Ammon's horn (tissue), 1 donor: Measurements from ENCODE around the gene FSTL3.
"Not testable (repeated sequence)": the region's sequence is repeated elsewhere in the genome, so short reads cannot be mapped to it uniquely, and the experiment has no call there.

ENCODE experiments used
- DNase-seq: peaks from one replicate; pipeline ENCODE4 v3.0.0-alpha.2; 2016; ENCODE audit warnings: low spot score

FSTL3 gene

GRCh38 chr19:682678-683320 is 6.6 kb downstream of the FSTL3 start:
- no peak for DNase-seq

GRCh38 chr19:685454-685931 is 9.3 kb downstream of the FSTL3 start:
- DNase-seq, result no peak

- no peak for DNase-seq
These were observed 10.6 kb downstream of the FSTL3 start for GRCh38 chr19:686589-687297.

GRCh38 chr19:687569-688166 is 11.5 kb downstream of the FSTL3 start:
- no peak for DNase-seq

GRCh38 chr19:688214-688613 is 12.0 kb downstream of the FSTL3 start:
- DNase-seq, result no peak

GRCh38 chr19:688992-689391 is 12.8 kb downstream of the FSTL3 start:
- no peak for DNase-seq

- DNase-seq, result no peak
These were observed 14.0 kb downstream of the FSTL3 start for GRCh38 chr19:690203-690602.

- DNase-seq, result no peak
These were observed 18.5 kb downstream of the FSTL3 start for GRCh38 chr19:694481-695351.

- no peak for DNase-seq
These were observed 19.3 kb downstream of the FSTL3 start, which contains the start of gene PRSS57 for GRCh38 chr19:695352-695949. Gene PRSS57 (minus strand): TSS chr19:695452. CDS start chr19:695430, 22 bp downstream.

GRCh38 chr19:698529-698928 is 22.3 kb downstream of the FSTL3 start:
- not testable (repeated sequence) for DNase-seq

- DNase-seq, result not testable (repeated sequence)
These were observed 23.7 kb downstream of the FSTL3 start for GRCh38 chr19:699885-700284.

- DNase-seq, result not testable (repeated sequence)
These were observed 26.7 kb downstream of the FSTL3 start for GRCh38 chr19:702847-703246.

- DNase-seq, result no peak
These were observed 27.1 kb downstream of the FSTL3 start for GRCh38 chr19:703329-703650.

GRCh38 chr19:703651-704446 is 27.7 kb downstream of the FSTL3 start:
- DNase-seq, result no peak

- DNase-seq, result no peak
These were observed 28.2 kb downstream of the FSTL3 start for GRCh38 chr19:704447-704741.

GRCh38 chr19:708154-709143 is 32.3 kb downstream of the FSTL3 start, which contains the start of gene PALM:
Gene PALM (plus strand): TSS chr19:708935. CDS start chr19:709147, 212 bp downstream.
- DNase-seq, result no peak

- no peak for DNase-seq
These were observed 33.2 kb downstream of the FSTL3 start for GRCh38 chr19:709196-709964.

GRCh38 chr19:709965-710571 is 33.9 kb downstream of the FSTL3 start:
- no peak for DNase-seq

GRCh38 chr19:710767-711166 is 34.6 kb downstream of the FSTL3 start:
- DNase-seq, result no peak
